HEK293 (cell line): ENCODE data around the gene FBXO28.

Source experiments
- CTCF ChIP-seq: fragments of 450-650 bp; formaldehyde crosslinking; IDR thresholded peaks from 2 replicates; pipeline ENCODE4 v1.5.1; 2016; ENCODE audit warnings: missing biosample characterization, missing genetic modification characterization
- ZBTB11 ChIP-seq: fragments of 450-650 bp; formaldehyde crosslinking; conservative IDR thresholded peaks from 2 replicates; pipeline ENCODE4 v1.5.1; 2016; ENCODE audit warnings: low read depth, missing biosample characterization, missing genetic modification characterization
- ZNF366 ChIP-seq: fragments of 450-650 bp; formaldehyde crosslinking; conservative IDR thresholded peaks from 2 replicates; pipeline ENCODE4 v1.5.1; 2016; ENCODE audit warnings: missing biosample characterization, missing genetic modification characterization
- ZNF624 ChIP-seq: fragments of 450-650 bp; formaldehyde crosslinking; IDR thresholded peaks from 2 replicates; pipeline ENCODE4 v1.5.1; 2017; ENCODE audit warnings: missing biosample characterization, missing genetic modification characterization
- ZNF629 ChIP-seq: fragments of 450-650 bp; formaldehyde crosslinking; IDR thresholded peaks from 2 replicates; pipeline ENCODE4 v1.5.1; 2017; ENCODE audit warnings: missing biosample characterization, missing genetic modification characterization
- TF ChIP-seq, protein P1 (sequence below): fragments of 450-650 bp; formaldehyde crosslinking; IDR thresholded peaks from 2 replicates; pipeline ENCODE4 v1.5.1; 2017; ENCODE audit warnings: missing biosample characterization, missing genetic modification characterization

- TF ChIP-seq ZNF629 (tag by site-specific recombination) (no peak), ZNF624 (tag by site-specific recombination) (no peak), ZBTB11 (no peak), ZNF366 (tag by site-specific recombination) (no peak), CTCF (tag by site-specific recombination) (no peak)
- TF ChIP-seq, protein P1, sequence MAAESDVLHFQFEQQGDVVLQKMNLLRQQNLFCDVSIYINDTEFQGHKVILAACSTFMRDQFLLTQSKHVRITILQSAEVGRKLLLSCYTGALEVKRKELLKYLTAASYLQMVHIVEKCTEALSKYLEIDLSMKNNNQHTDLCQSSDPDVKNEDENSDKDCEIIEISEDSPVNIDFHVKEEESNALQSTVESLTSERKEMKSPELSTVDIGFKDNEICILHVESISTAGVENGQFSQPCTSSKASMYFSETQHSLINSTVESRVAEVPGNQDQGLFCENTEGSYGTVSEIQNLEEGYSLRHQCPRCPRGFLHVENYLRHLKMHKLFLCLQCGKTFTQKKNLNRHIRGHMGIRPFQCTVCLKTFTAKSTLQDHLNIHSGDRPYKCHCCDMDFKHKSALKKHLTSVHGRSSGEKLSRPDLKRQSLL (tag by site-specific recombination), result no peak
Measured at GRCh38 chr1:224151117-224151516, 37.2 kb downstream of the FBXO28 start.
